ENCODE measurements around the gene DENND4A. TPM values are rescaled to one million over a fixed set of nuclear protein-coding genes. Genes with fewer than 3 reads are reported as not detected.

Gene DENND4A
- polyA plus RNA-seq, 1 of the 3 experiments (the other 2 are of a cell fraction): 2.5 TPM

DNA sequence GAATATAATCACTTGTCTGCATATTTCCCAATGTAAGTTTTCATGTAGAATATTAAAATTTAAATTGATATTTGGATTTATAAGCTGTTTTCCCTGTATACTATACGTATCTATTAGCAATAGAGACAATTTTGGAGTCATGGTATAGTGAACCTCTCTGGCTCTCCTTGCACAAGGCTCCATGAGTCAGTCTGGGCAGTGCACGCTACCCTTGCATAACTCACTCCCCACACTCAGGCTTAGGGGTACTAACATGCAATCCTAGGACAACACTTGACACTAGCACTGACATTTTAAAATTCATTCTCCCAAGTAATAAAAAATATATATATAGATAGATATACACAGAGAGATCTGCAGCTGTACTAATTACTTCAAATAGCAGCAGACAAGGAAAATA, 131.2 kb downstream of the DENND4A start:
- Histone ChIP-seq H3K79me2 (ENCODE audit: insufficient read depth) (no peaks in the 10 kb centered on the region), H3K4me3 (ENCODE audit: low read depth in 2 of 2, low read length in 1 of 2) (no peak overlapping the region), H4K20me1 (ENCODE audit: insufficient read depth) (no peaks in the 10 kb centered on the region), H2AFZ (ENCODE audit: low read depth) (no peak overlapping the region), H3K36me3 (replicated peaks in 1 of 2; ENCODE audit: control insufficient read depth in 1 of 2, insufficient read depth in 2 of 2, low read length in 1 of 2) (peaks cover 5 to 29% of the 10 kb centered on the region in 2 experiments), H3F3A (replicated peaks; ENCODE audit: insufficient read depth) (peaks cover 10% of the 10 kb centered on the region), H3K27me3 (ENCODE audit: insufficient read depth) (no peaks in the 10 kb centered on the region), H3K4me2 (no peak overlapping the region), H3K9ac (no peak overlapping the region), H3K27ac (ENCODE audit: low read depth in 2 of 2, low read length in 1 of 2) (no peak overlapping the region), H3K9me2 (no peaks in the 10 kb centered on the region), H3K4me1 (ENCODE audit: control insufficient read depth in 1 of 2, insufficient read depth in 2 of 2, low read depth in 1 of 2, low read length in 1 of 2) (peaks cover 0 to 1% of the 10 kb centered on the region in 2 experiments; a peak in 2 of 4 replicates), H3K9me3 (no peaks in the 10 kb centered on the region)
- CTCF ChIA-PET: interaction anchor here (0.9 to 1.5 kb wide), 5 partner anchors 16 to 259 kb away, joined by 3 to 4 read pairs (median 3); no protein-coding TSS in a partner anchor
- WGBS (ENCODE audit: low lambda C conversion rate): 88% methylated on average over 2 of the region's 2 CpGs
- DNase-seq: no peak
- TF ChIP-seq EP300 (IDR thresholded peaks at IDR 0.05; ENCODE audit: borderline replicate concordance in 1 of 2, low read depth in 1 of 2, low read length in 1 of 2) (no peak), ZBTB33 (IDR thresholded peaks at IDR 0.05; ENCODE audit: borderline replicate concordance, low read depth) (no peak), SMC3 (IDR thresholded peaks at IDR 0.05; ENCODE audit: low read depth, low read length) (no peak), MXI1 (IDR thresholded peaks at IDR 0.05; ENCODE audit: low read depth, low read length) (no peak), TCF12 (IDR thresholded peaks at IDR 0.05) (no peak), GATA2 (CRISPR knock-in tag; IDR thresholded peaks at IDR 0.05) (no peak), RXRA (IDR thresholded peaks at IDR 0.05; ENCODE audit: borderline replicate concordance, low read depth) (no peak), POLR2AphosphoS5 (IDR thresholded peaks at IDR 0.05; ENCODE audit: low read depth, low read length) (no peak), CTCF (IDR thresholded peaks at IDR 0.05) (no peak), YY1 (IDR thresholded peaks at IDR 0.05; ENCODE audit: low read depth) (no peak), MEF2A (IDR thresholded peaks at IDR 0.05; ENCODE audit: borderline replicate concordance, low read depth) (no peak), EZH2phosphoT487 (IDR thresholded peaks at IDR 0.05; ENCODE audit: borderline replicate concordance, low read depth) (no peak), REST (IDR thresholded peaks at IDR 0.05; ENCODE audit: low read depth, low read length) (no peak), USF2 (IDR thresholded peaks at IDR 0.05; ENCODE audit: borderline replicate concordance, low read depth, low read length) (no peak), RAD21 (IDR thresholded peaks at IDR 0.05; ENCODE audit: low read length) (no peak), ELF1 (IDR thresholded peaks at IDR 0.05) (no peak)
- TF ChIP-seq, protein P1, sequence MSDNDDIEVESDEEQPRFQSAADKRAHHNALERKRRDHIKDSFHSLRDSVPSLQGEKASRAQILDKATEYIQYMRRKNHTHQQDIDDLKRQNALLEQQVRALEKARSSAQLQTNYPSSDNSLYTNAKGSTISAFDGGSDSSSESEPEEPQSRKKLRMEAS (IDR thresholded peaks at IDR 0.05; ENCODE audit: low read depth): no peak
- TF ChIP-seq, protein P2, sequence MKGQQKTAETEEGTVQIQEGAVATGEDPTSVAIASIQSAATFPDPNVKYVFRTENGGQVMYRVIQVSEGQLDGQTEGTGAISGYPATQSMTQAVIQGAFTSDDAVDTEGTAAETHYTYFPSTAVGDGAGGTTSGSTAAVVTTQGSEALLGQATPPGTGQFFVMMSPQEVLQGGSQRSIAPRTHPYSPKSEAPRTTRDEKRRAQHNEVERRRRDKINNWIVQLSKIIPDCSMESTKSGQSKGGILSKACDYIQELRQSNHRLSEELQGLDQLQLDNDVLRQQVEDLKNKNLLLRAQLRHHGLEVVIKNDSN (IDR thresholded peaks at IDR 0.05; ENCODE audit: borderline replicate concordance, low read depth): no peak
- TF ChIP-seq, protein P3, sequence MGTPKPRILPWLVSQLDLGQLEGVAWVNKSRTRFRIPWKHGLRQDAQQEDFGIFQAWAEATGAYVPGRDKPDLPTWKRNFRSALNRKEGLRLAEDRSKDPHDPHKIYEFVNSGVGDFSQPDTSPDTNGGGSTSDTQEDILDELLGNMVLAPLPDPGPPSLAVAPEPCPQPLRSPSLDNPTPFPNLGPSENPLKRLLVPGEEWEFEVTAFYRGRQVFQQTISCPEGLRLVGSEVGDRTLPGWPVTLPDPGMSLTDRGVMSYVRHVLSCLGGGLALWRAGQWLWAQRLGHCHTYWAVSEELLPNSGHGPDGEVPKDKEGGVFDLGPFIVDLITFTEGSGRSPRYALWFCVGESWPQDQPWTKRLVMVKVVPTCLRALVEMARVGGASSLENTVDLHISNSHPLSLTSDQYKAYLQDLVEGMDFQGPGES (IDR thresholded peaks at IDR 0.05; ENCODE audit: low read depth, low read length): no peak
- POLR2A ChIA-PET: no interaction called here
